Raji (cell line): ENCODE results near the gene PRKCZ.

Experiments used
- POLR2A ChIP-seq: IDR thresholded peaks from 2 replicates; pipeline ENCODE4 v1.6.1; 2011; ENCODE audit warnings: low read depth, low read length, control low read depth; ENCODE audit not compliant: insufficient read depth

Gene PRKCZ

GRCh38 chr1:2061065-2061778, 11.0 kb downstream of the PRKCZ start:
- TF ChIP-seq POLR2A: no peak

- TF ChIP-seq POLR2A: no peak
These were observed 15.5 kb downstream of the PRKCZ start for GRCh38 chr1:2065699-2066098.

GRCh38 chr1:2067393-2067792, 17.2 kb downstream of the PRKCZ start:
- no peak for TF ChIP-seq POLR2A

GRCh38 chr1:2067981-2068380, 17.8 kb downstream of the PRKCZ start:
- TF ChIP-seq POLR2A: no peak

GRCh38 chr1:2068951-2069350, 18.7 kb downstream of the PRKCZ start:
- TF ChIP-seq POLR2A: no peak

- TF ChIP-seq POLR2A: no peak
These were observed 19.8 kb downstream of the PRKCZ start for GRCh38 chr1:2070016-2070415.

- no peak for TF ChIP-seq POLR2A
These were observed 20.8 kb downstream of the PRKCZ start for GRCh38 chr1:2070800-2071530.

GRCh38 chr1:2072109-2072806, 22.0 kb downstream of the PRKCZ start:
- TF ChIP-seq POLR2A: no peak

GRCh38 chr1:2072891-2073290, 22.7 kb downstream of the PRKCZ start:
- TF ChIP-seq POLR2A: no peak

GRCh38 chr1:2073382-2074230, 23.4 kb downstream of the PRKCZ start:
- TF ChIP-seq POLR2A: no peak

- no peak for TF ChIP-seq POLR2A
These were observed 24.2 kb downstream of the PRKCZ start for GRCh38 chr1:2074396-2074795.

GRCh38 chr1:2074944-2075740, 24.9 kb downstream of the PRKCZ start:
- no peak for TF ChIP-seq POLR2A

- TF ChIP-seq POLR2A: no peak
These were observed 26.6 kb downstream of the PRKCZ start for GRCh38 chr1:2076826-2077225.

GRCh38 chr1:2078170-2078569, 28.0 kb downstream of the PRKCZ start:
- no peak for TF ChIP-seq POLR2A
